Heart left ventricle (tissue), 13 donors: ENCODE measurements around the gene EEF2K.

Source experiments
- CTCF ChIP-seq, 12 donors: fragments of 200-600 bp; sonication (generic) in 4 of 12; IDR thresholded peaks; one replicate each; pipeline versions ENCODE4 v1.5.0 to v1.8.0; 2018 to 2022; ENCODE audit warnings: antibody characterized with exemption in 12 of 12, mild to moderate bottlenecking in 5 of 12
- POLR2A ChIP-seq, 2 donors: fragments of 450-650 bp; IDR thresholded peaks; one replicate each; pipeline ENCODE4 v1.6.1; 2017; ENCODE audit warnings: antibody characterized with exemption in 2 of 2, mild to moderate bottlenecking in 2 of 2, moderate library complexity in 2 of 2
- donor health status: ischemic (EF 13 %, LVEDD 7.1; RV severe dilation, severe dysfunction).
- donor health status: DM: no; HTN: yes; CAD: no.
- donor health status: DM: no; HTN: no; CAD: no.
- donor health status: ischemic (EF 25% LVEDD 6.9; RV normal size, moderate dysfunction).
- donor health status: ischemic (EF 25% LVEDD 5.7; RV mildly dilated, moderate dysfunction).
- donor health status: ischemic (EF 35%, LVEDD 5.7; RV mildly dilated, moderate dysfunction).
- donor health status: nonischemic (EF 11% LVEDD 7.7; RV severe dilation, severe dysfunction).
- donor health status: DM: yes; HTN: yes; CAD: no.
- donor health status: PGD.
- donor health status: ischemic (EF 29% LVEDD 5.4; RV normal size, mild dysfunction).
- donor health status: nonischemic (EF 23%, LVEDD 6.1; RV moderate dilation, normal function).

GRCh38 chr16:22188267-22188594 is 17.8 kb upstream of the EEF2K start:
- TF ChIP-seq CTCF (IDR thresholded peaks at IDR 0.05) (no peak), POLR2A (IDR thresholded peaks at IDR 0.05) (no peak)
